22Rv1 (cell line): Measurements from ENCODE around the gene ATF4.

Source experiments
- H3K27ac ChIP-seq: fragments of 450-650 bp; 2 replicates; pipeline ENCODE4 v1.5.1; 2017
- ZFX ChIP-seq: fragments of 450-650 bp; IDR thresholded peaks from 2 replicates; pipeline ENCODE4 v1.6.1; 2017; ENCODE audit warnings: antibody characterized with exemption, borderline replicate concordance
- TF ChIP-seq, protein P1 (sequence below): fragments of 450-650 bp; IDR thresholded peaks from 2 replicates; pipeline ENCODE4 v1.5.1; 2017; ENCODE audit warnings: mild to moderate bottlenecking

The ATF4 gene

DNA sequence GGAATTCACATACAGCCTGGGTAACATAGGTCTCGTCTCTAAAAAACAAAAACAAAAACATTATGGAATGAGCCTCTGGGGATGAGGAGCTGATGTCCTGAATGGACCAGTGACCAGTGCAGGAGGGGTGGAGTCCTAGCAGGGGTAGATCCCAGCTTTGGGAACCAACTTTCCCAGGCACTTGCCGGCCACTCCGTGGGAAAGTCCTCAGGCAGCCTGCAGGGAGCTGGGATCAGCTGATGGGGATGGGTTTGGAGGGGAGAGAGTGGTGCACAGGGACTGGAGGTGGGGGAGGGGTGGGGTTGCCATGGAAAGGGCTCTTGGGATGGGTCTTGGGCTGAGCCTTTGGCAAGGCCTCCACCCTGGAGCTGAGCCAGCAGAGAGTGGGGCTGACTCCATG is 44.5 kb upstream of the ATF4 start:
- no peak for TF ChIP-seq ZFX
- TF ChIP-seq, protein P1, sequence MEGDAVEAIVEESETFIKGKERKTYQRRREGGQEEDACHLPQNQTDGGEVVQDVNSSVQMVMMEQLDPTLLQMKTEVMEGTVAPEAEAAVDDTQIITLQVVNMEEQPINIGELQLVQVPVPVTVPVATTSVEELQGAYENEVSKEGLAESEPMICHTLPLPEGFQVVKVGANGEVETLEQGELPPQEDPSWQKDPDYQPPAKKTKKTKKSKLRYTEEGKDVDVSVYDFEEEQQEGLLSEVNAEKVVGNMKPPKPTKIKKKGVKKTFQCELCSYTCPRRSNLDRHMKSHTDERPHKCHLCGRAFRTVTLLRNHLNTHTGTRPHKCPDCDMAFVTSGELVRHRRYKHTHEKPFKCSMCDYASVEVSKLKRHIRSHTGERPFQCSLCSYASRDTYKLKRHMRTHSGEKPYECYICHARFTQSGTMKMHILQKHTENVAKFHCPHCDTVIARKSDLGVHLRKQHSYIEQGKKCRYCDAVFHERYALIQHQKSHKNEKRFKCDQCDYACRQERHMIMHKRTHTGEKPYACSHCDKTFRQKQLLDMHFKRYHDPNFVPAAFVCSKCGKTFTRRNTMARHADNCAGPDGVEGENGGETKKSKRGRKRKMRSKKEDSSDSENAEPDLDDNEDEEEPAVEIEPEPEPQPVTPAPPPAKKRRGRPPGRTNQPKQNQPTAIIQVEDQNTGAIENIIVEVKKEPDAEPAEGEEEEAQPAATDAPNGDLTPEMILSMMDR, result no peak

DNA sequence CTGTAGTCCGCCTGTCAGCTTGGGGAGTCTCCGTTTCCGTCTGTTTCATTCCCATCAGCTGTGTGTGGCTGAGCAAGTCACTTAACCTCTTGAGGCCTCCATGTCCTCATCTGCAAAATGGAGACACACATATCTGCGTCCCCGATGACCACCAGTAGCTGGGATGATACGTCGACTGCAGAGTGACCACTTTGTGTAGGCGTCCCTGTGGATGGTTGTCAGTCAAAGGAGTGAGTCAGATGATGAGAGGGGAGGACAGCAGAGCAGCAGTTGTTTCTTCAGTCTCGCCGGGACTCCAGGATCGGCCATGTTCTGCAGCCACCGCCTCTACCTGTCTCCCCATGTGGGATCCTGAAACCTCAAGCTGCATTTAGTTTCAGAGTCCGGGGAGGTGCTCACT is 43.7 kb upstream of the ATF4 start:
- TF ChIP-seq, protein P1, result no peak
- TF ChIP-seq ZFX, result no peak
- H3K27ac ChIP-seq, result no peak overlapping the region

More for the DNA sequence above, 44.5 kb upstream of the ATF4 start:
- H3K27ac ChIP-seq, result no peak overlapping the region

- TF ChIP-seq, protein P1, result no peak
- TF ChIP-seq ZFX, result no peak
- H3K27ac ChIP-seq, result no peak overlapping the region
These were observed 42.8 kb upstream of the ATF4 start for GRCh38 chr22:39477542-39477941.

GRCh38 chr22:39478441-39478850 is 41.9 kb upstream of the ATF4 start:
- TF ChIP-seq, protein P1, result no peak
- no peak for TF ChIP-seq ZFX
- H3K27ac ChIP-seq, result no peak overlapping the region

GRCh38 chr22:39479254-39479653 is 41.1 kb upstream of the ATF4 start:
- no peak overlapping the region for H3K27ac ChIP-seq
- no peak for TF ChIP-seq ZFX
- TF ChIP-seq, protein P1, result no peak

GRCh38 chr22:39480557-39480956 is 39.8 kb upstream of the ATF4 start:
- H3K27ac ChIP-seq, result no peak overlapping the region
- TF ChIP-seq, protein P1, result no peak
- no peak for TF ChIP-seq ZFX

DNA sequence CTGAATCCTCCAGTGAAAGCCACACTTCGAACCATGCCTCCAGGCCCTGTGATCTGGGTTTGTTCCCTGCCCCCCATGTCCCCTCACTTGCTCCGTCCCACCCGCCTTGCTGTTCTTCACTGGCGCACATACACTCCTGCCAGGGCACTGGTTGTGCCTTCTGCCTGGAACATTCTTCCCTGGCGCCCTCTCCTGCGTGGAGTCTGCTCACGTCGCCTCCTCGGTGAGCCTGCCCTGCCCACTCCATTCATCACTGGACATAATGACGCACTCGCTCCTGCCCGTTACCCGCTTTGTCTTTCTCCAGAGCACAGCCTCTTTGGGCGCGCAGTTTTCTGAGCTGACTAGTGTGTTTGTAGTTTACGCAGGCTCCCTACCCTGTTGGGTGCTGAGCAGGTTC is 39.3 kb upstream of the ATF4 start:
- no peak overlapping the region for H3K27ac ChIP-seq
- TF ChIP-seq ZFX, result no peak
- TF ChIP-seq, protein P1, result no peak

- no peak for TF ChIP-seq ZFX
- TF ChIP-seq, protein P1, result no peak
These were observed 38.8 kb upstream of the ATF4 start for GRCh38 chr22:39481595-39481994.

More at GRCh38 chr22:39481595-39481994, 38.8 kb upstream of the ATF4 start:
- no peak overlapping the region for H3K27ac ChIP-seq
